ENCODE measurements around the gene SNX19.
A peak's percentile ranks its signal among the peaks of the same experiment; 100 is the strongest.

SNX19 gene

GRCh38 chr11:130905512-130905911, 10.8 kb downstream of the SNX19 start:
- Mint-ChIP-seq H3K27ac (no peak overlapping the region), H3K36me3 (ENCODE audit: low read depth) (peaks cover 76% of the 10 kb centered on the region), H3K27me3 (ENCODE audit: low read depth) (no peaks in the 10 kb centered on the region), H3K4me3 (no peak overlapping the region), H3K9me3 (no peaks in the 10 kb centered on the region), H3K4me1 (peaks cover 20% of the 10 kb centered on the region)
- no peak for TF ChIP-seq CTCF (IDR thresholded peaks at IDR 0.05; ENCODE audit: unreplicated experiment in 3 of 3)

GRCh38 chr11:130904380-130904779, 11.9 kb downstream of the SNX19 start:
- H3K36me3 Mint-ChIP-seq (ENCODE audit: low read depth) = peaks cover 75% of the 10 kb centered on the region
- peak; percentile 13 to 43 (median 39) for TF ChIP-seq CTCF (IDR thresholded peaks at IDR 0.05; ENCODE audit: unreplicated experiment in 3 of 3)
- H3K27me3 Mint-ChIP-seq (ENCODE audit: low read depth) = no peaks in the 10 kb centered on the region
- H3K9me3 Mint-ChIP-seq = no peaks in the 10 kb centered on the region
- H3K27ac Mint-ChIP-seq = no peak overlapping the region
- peaks cover 9% of the 10 kb centered on the region for H3K4me1 Mint-ChIP-seq
- H3K4me3 Mint-ChIP-seq = no peak overlapping the region

GRCh38 chr11:130902380-130902779, 13.9 kb downstream of the SNX19 start:
- Mint-ChIP-seq H3K9me3 (no peaks in the 10 kb centered on the region), H3K27me3 (ENCODE audit: low read depth) (no peaks in the 10 kb centered on the region), H3K27ac (no peak overlapping the region), H3K4me1 (peaks cover 9% of the 10 kb centered on the region), H3K36me3 (ENCODE audit: low read depth) (peaks cover 77% of the 10 kb centered on the region), H3K4me3 (no peak overlapping the region)
- TF ChIP-seq CTCF (IDR thresholded peaks at IDR 0.05; ENCODE audit: unreplicated experiment in 3 of 3) = no peak

- no peak for TF ChIP-seq CTCF (IDR thresholded peaks at IDR 0.05; ENCODE audit: unreplicated experiment in 3 of 3)
- peaks cover 23% of the 10 kb centered on the region for H3K4me1 Mint-ChIP-seq
- H3K27ac Mint-ChIP-seq = peak overlapping the region in 2 of 3 experiments; percentile 13 to 22
- no peak overlapping the region for H3K4me3 Mint-ChIP-seq
- H3K36me3 Mint-ChIP-seq (ENCODE audit: low read depth) = peaks cover 69% of the 10 kb centered on the region
- H3K9me3 Mint-ChIP-seq = no peaks in the 10 kb centered on the region
- no peaks in the 10 kb centered on the region for H3K27me3 Mint-ChIP-seq (ENCODE audit: low read depth)
Measured at GRCh38 chr11:130899106-130899505, 17.2 kb downstream of the SNX19 start.

GRCh38 chr11:130897262-130898182, 18.8 kb downstream of the SNX19 start:
- no peaks in the 10 kb centered on the region for H3K27me3 Mint-ChIP-seq (ENCODE audit: low read depth)
- H3K36me3 Mint-ChIP-seq (ENCODE audit: low read depth) = peaks cover 66% of the 10 kb centered on the region
- H3K4me1 Mint-ChIP-seq = peaks cover 23% of the 10 kb centered on the region
- H3K4me3 Mint-ChIP-seq = peak overlapping the region; percentile 74 to 83 (median 81)
- H3K27ac Mint-ChIP-seq = peak overlapping the region; percentile 99
- TF ChIP-seq CTCF (IDR thresholded peaks at IDR 0.05; ENCODE audit: unreplicated experiment in 3 of 3) = no peak
- no peaks in the 10 kb centered on the region for H3K9me3 Mint-ChIP-seq

Data from nephron (organoid).